ENCODE measurements around the gene ZNF441. TPM values are rescaled to one million over a fixed set of nuclear protein-coding genes. Genes with fewer than 3 reads are reported as not detected.
A peak's percentile ranks its signal among the peaks of the same experiment; 100 is the strongest.

The ZNF441 gene
- total and polyA plus RNA-seq, 2 of the 13 experiments (the other 11 are each of a cell fraction or from before 2014, with no cell fraction given) = 2.8 to 10.0 TPM

GRCh38 chr19:11767633-11768133 lies 883 bp downstream of the ZNF441 start (continued):
- peak; percentile 45; the same call in 1 of the 2 replicates for TF ChIP-seq ZNF441 (CRISPR knock-in tag; IDR thresholded peaks at IDR 0.05; ENCODE audit: borderline replicate concordance)
- TF ChIP-seq KDM5A (IDR thresholded peaks at IDR 0.05; ENCODE audit: borderline replicate concordance, low read length) = no peak
- peak; percentile 69; the same call in 1 of the 2 replicates for TF ChIP-seq KMT2A (CRISPR knock-in tag; IDR thresholded peaks at IDR 0.05)
- TF ChIP-seq FOSL2 (CRISPR knock-in tag; IDR thresholded peaks at IDR 0.05) = peak; percentile 38; the same call in 1 of the 2 replicates
- TF ChIP-seq TFDP1 (CRISPR knock-in tag; IDR thresholded peaks at IDR 0.05; ENCODE audit: borderline replicate concordance) = peak; percentile 37; the same call in 1 of the 2 replicates
- no peak for TF ChIP-seq NR2F6 (IDR thresholded peaks at IDR 0.05)
- peak; percentile 40; the same call in 1 of the 2 replicates for TF ChIP-seq NR2F6 (CRISPR knock-in tag; IDR thresholded peaks at IDR 0.05)
- no peak for TF ChIP-seq ELK4 (CRISPR knock-in tag; IDR thresholded peaks at IDR 0.05; ENCODE audit: borderline replicate concordance)
- TF ChIP-seq ZNF891 (CRISPR knock-in tag; IDR thresholded peaks at IDR 0.05) = peak; percentile 18; the same call in 1 of the 2 replicates
- TF ChIP-seq HDAC1 (CRISPR knock-in tag; IDR thresholded peaks at IDR 0.05) = peak; percentile 49; the same call in 1 of the 2 replicates
- TF ChIP-seq GATAD2A (CRISPR knock-in tag; IDR thresholded peaks at IDR 0.05) = peak; percentile 56; the same call in 1 of the 2 replicates
- TF ChIP-seq ZNF350 (CRISPR knock-in tag; IDR thresholded peaks at IDR 0.05; ENCODE audit: borderline replicate concordance, low read depth) = no peak
- TF ChIP-seq SIN3A (IDR thresholded peaks at IDR 0.05; ENCODE audit: borderline replicate concordance, low read depth, low read length) = peak; percentile 69; the same call in 1 of the 2 replicates
- TF ChIP-seq HMGXB4 (CRISPR knock-in tag; IDR thresholded peaks at IDR 0.05; ENCODE audit: borderline replicate concordance in 1 of 2, low read depth in 1 of 2) = peak in 1 of 2 experiments; percentile 13; a peak in 1 of 4 replicates
- TF ChIP-seq TRAFD1 (CRISPR knock-in tag; IDR thresholded peaks at IDR 0.05; ENCODE audit: borderline replicate concordance) = no peak
- 0 out of 2 replicates have a peak, but pooled peaks have one; percentile 11 for TF ChIP-seq CCDC6 (CRISPR knock-in tag; IDR thresholded peaks at IDR 0.05)
- peak; percentile 66; the same call in 1 of the 2 replicates for TF ChIP-seq MYC (CRISPR knock-in tag; IDR thresholded peaks at IDR 0.05; ENCODE audit: borderline replicate concordance)
- TF ChIP-seq MLX (CRISPR knock-in tag; IDR thresholded peaks at IDR 0.05) = 0 out of 2 replicates have a peak, but pooled peaks have one; percentile 29
- TF ChIP-seq GPN1 (CRISPR knock-in tag; IDR thresholded peaks at IDR 0.05; ENCODE audit: borderline replicate concordance) = no peak
- 0 out of 2 replicates have a peak, but pooled peaks have one; percentile 29 for TF ChIP-seq ZMYM3 (CRISPR knock-in tag; IDR thresholded peaks at IDR 0.05)

Measured in HepG2 (cell line).